SK-N-SH (cell line): ENCODE data around the gene SLC16A12. TPM values are rescaled to one million over a fixed set of nuclear protein-coding genes. Genes with fewer than 3 reads are reported as not detected.

ENCODE experiments used
- CTCF ChIA-PET: fragments of 300-600, 350-600 bp; formaldehyde crosslinking; extraction: SDS; loops from one replicate; lab custom pipeline; 2021; lab: Yijun Ruan, JAX
- POLR2A ChIA-PET: fragments of 350-600 bp; sonication (Branson Sonifier 250); formaldehyde crosslinking; extraction: SDS; loops from one replicate; lab custom pipeline; 2020; ENCODE audit warnings: antibody characterized with exemption, inconsistent platforms; lab: Yijun Ruan, JAX
- DNase-seq: peaks from one replicate; pipeline ENCODE4 v3.0.0; 2012
- H2AFZ ChIP-seq: fragments of 200-600 bp; sonication (generic); 2 replicates; pipeline ENCODE4 v1.8.1; 2016; ENCODE audit warnings: antibody characterized with exemption, mild to moderate bottlenecking, low read depth
- H3F3A ChIP-seq: fragments of 200-600 bp; sonication (generic); replicated peaks from 2 replicates; pipeline ENCODE3; 2016; ENCODE audit warnings: antibody characterized with exemption, mild to moderate bottlenecking; ENCODE audit not compliant: insufficient read depth
- H3K27ac ChIP-seq, 2 experiments: fragments of 200-500 bp in 1 of 2; fragments of 200-600 bp in 1 of 2; sonication (Bioruptor generic) in 1 of 2; sonication (generic), shearing (Covaris generic) in 1 of 2; 2 replicates each; pipeline versions ENCODE4 v1.5.1 to v1.6.1; 2014 to 2016; ENCODE audit warnings: low read depth in 2 of 2, inconsistent platforms in 1 of 2, low read length in 1 of 2, mild to moderate bottlenecking in 1 of 2, mixed read lengths in 1 of 2
- H3K27me3 ChIP-seq: fragments of 200-600 bp; sonication (generic), shearing (Covaris generic); 2 replicates; pipeline ENCODE4 v1.6.1; 2016; ENCODE audit warnings: mixed run types; ENCODE audit not compliant: insufficient read depth
- H3K36me3 ChIP-seq, 2 experiments: fragments of 200-500 bp in 1 of 2; fragments of 200-600 bp in 1 of 2; sonication (Bioruptor generic) in 1 of 2; sonication (generic) in 1 of 2; replicated peaks in 1 of 2; 2 replicates each; pipeline versions ENCODE3 to v1.5.1; 2014 to 2016; ENCODE audit warnings: low read length in 1 of 2, mild to moderate bottlenecking in 1 of 2; ENCODE audit not compliant: insufficient read depth in 2 of 2, control insufficient read depth in 1 of 2
- H3K4me1 ChIP-seq, 2 experiments: fragments of 200-500 bp in 1 of 2; fragments of 200-600 bp in 1 of 2; sonication (Bioruptor generic) in 1 of 2; sonication (generic), shearing (Covaris generic) in 1 of 2; 2 replicates each; pipeline versions ENCODE4 v1.5.1 to v1.6.1; 2014 to 2016; ENCODE audit warnings: low read depth in 1 of 2, low read length in 1 of 2, mixed run types in 1 of 2; ENCODE audit not compliant: insufficient read depth in 2 of 2, control insufficient read depth in 1 of 2
- H3K4me2 ChIP-seq: fragments of 200-600 bp; sonication (generic), shearing (Covaris generic); 2 replicates; pipeline ENCODE4 v1.6.1; 2017; ENCODE audit warnings: mixed run types
- H3K4me3 ChIP-seq, 2 experiments: fragments of 200-500 bp in 1 of 2; fragments of 200-600 bp in 1 of 2; sonication (Bioruptor generic) in 1 of 2; sonication (generic), shearing (Covaris generic) in 1 of 2; 2 replicates each; pipeline versions ENCODE4 v1.5.1 to v1.8.1; 2014 to 2016; ENCODE audit warnings: low read depth in 2 of 2, inconsistent platforms in 1 of 2, low read length in 1 of 2, mild to moderate bottlenecking in 1 of 2, mixed read lengths in 1 of 2, moderate library complexity in 1 of 2
- H3K79me2 ChIP-seq: fragments of 200-600 bp; sonication (generic); 2 replicates; pipeline ENCODE4 v1.8.1; 2017; ENCODE audit warnings: mild to moderate bottlenecking; ENCODE audit not compliant: insufficient read depth
- H3K9ac ChIP-seq: fragments of 200-600 bp; sonication (generic); 2 replicates; pipeline ENCODE4 v1.6.1; 2017; ENCODE audit warnings: mixed run types
- H3K9me2 ChIP-seq: fragments of 200-600 bp; sonication (generic); 2 replicates; pipeline ENCODE4 v1.6.1; 2017; ENCODE audit warnings: mixed run types
- H3K9me3 ChIP-seq: fragments of 200-600 bp; sonication (generic); 2 replicates; pipeline ENCODE4 v1.6.1; 2017; ENCODE audit warnings: mixed run types, mild to moderate bottlenecking, moderate library complexity
- H4K20me1 ChIP-seq: fragments of 200-600 bp; sonication (generic); 2 replicates; pipeline ENCODE4 v1.6.1; 2017; ENCODE audit warnings: mild to moderate bottlenecking, mixed run types; ENCODE audit not compliant: insufficient read depth
- CHD2 ChIP-seq: fragments of 150-350 bp; IDR thresholded peaks from 2 replicates; pipeline ENCODE4 v1.6.1; 2018; ENCODE audit warnings: low read length; ENCODE audit not compliant: partially characterized antibody
- ELF1 ChIP-seq: IDR thresholded peaks from 2 replicates; pipeline ENCODE4 v1.4.0; 2012
- EZH2phosphoT487 ChIP-seq: fragments of 200-600 bp; sonication (generic); IDR thresholded peaks from 2 replicates; pipeline ENCODE4 v1.6.1; 2017; ENCODE audit warnings: low read depth, mixed run types, mild to moderate bottlenecking, antibody characterized with exemption, moderate library complexity, borderline replicate concordance
- FOXJ3 ChIP-seq: sonication (generic); formaldehyde crosslinking; IDR thresholded peaks from 2 replicates; pipeline ENCODE4 v1.5.1; 2020; ENCODE audit warnings: mild to moderate bottlenecking, missing genetic modification reagents
- FOXM1 ChIP-seq: IDR thresholded peaks from 2 replicates; pipeline ENCODE4 v1.4.0; 2012; ENCODE audit warnings: low read depth, mild to moderate bottlenecking
- GABPA ChIP-seq: IDR thresholded peaks from 2 replicates; pipeline ENCODE4 v1.4.0; 2012; ENCODE audit warnings: low read depth, mild to moderate bottlenecking
- MEF2A ChIP-seq: IDR thresholded peaks from 2 replicates; pipeline ENCODE4 v1.4.0; 2012; ENCODE audit warnings: low read depth, borderline replicate concordance
- MXI1 ChIP-seq: IDR thresholded peaks from 2 replicates; pipeline ENCODE4 v1.6.1; 2012; ENCODE audit warnings: mild to moderate bottlenecking, low read depth, low read length, improper control_type of control experiment
- NFIC ChIP-seq: IDR thresholded peaks from 2 replicates; pipeline ENCODE4 v1.4.0; 2012; ENCODE audit warnings: borderline replicate concordance
- NRF1 ChIP-seq: IDR thresholded peaks from 2 replicates; pipeline ENCODE4 v1.6.1; 2012; ENCODE audit warnings: low read depth, mild to moderate bottlenecking, low read length
- POLR2AphosphoS5 ChIP-seq: IDR thresholded peaks from 2 replicates; pipeline ENCODE4 v1.6.1; 2012; ENCODE audit warnings: low read depth, low read length
- RAD21 ChIP-seq: IDR thresholded peaks from 2 replicates; pipeline ENCODE4 v1.6.1; 2012; ENCODE audit warnings: mild to moderate bottlenecking, low read length
- RCOR1 ChIP-seq: fragments of 150-350 bp; IDR thresholded peaks from 2 replicates; pipeline ENCODE4 v1.6.1; 2017; ENCODE audit warnings: antibody characterized with exemption, low read length
- RFX5 ChIP-seq: IDR thresholded peaks from 2 replicates; pipeline ENCODE4 v1.6.1; 2012; ENCODE audit warnings: mild to moderate bottlenecking, improper control_type of control experiment, low read length
- SIN3A ChIP-seq: IDR thresholded peaks from 2 replicates; pipeline ENCODE4 v1.6.1; 2012; ENCODE audit warnings: low read depth, mild to moderate bottlenecking, low read length, moderate library complexity, borderline replicate concordance
- SMC3 ChIP-seq: IDR thresholded peaks from 2 replicates; pipeline ENCODE4 v1.6.1; 2012; ENCODE audit warnings: low read depth, low read length, improper control_type of control experiment
- TCF12 ChIP-seq: IDR thresholded peaks from 2 replicates; pipeline ENCODE4 v1.4.0; 2012
- TEAD4 ChIP-seq: IDR thresholded peaks from 2 replicates; pipeline ENCODE4 v1.4.0; 2012; ENCODE audit warnings: mild to moderate bottlenecking, borderline replicate concordance; ENCODE audit not compliant: insufficient read depth
- YY1 ChIP-seq: IDR thresholded peaks from 2 replicates; pipeline ENCODE4 v1.4.0; 2012; ENCODE audit warnings: low read depth, mild to moderate bottlenecking
- WGBS: methylation state at CpG from one replicate; pipeline ENCODE4 v1.1.6; 2017; ENCODE audit warnings: low lambda C conversion rate; 5-methylcytosine and 5-hydroxymethylcytosine counted together
- polyA plus RNA-seq, 3 experiments: library from polyadenylated mRNA; depleted of rRNA; stranded (reverse); fragments of >200 nt; gene quantifications; 2 replicates each; pipeline ENCODE4 v1.2.3, GENCODE V29; 2012
- TF ChIP-seq, protein P1 (sequence below): fragments of 150-350 bp; IDR thresholded peaks from 2 replicates; pipeline ENCODE4 v1.6.1; 2017; ENCODE audit warnings: antibody characterized with exemption, low read length, low read depth, borderline replicate concordance
- TF ChIP-seq, protein P2 (sequence below): IDR thresholded peaks from 2 replicates; pipeline ENCODE4 v1.4.0; 2012; ENCODE audit warnings: low read depth
- TF ChIP-seq, protein P3 (sequence below): IDR thresholded peaks from 2 replicates; pipeline ENCODE4 v1.4.0; 2012; ENCODE audit warnings: low read depth, borderline replicate concordance
- TF ChIP-seq, protein P4 (sequence below): fragments of 200-600 bp; sonication (generic); IDR thresholded peaks from 2 replicates; pipeline ENCODE4 v1.6.1; 2017; ENCODE audit warnings: antibody characterized with exemption, mild to moderate bottlenecking, moderate library complexity

SLC16A12 gene
- polyA plus RNA-seq, 1 of the 3 experiments (the other 2 are of a cell fraction) = 0.13 TPM

DNA sequence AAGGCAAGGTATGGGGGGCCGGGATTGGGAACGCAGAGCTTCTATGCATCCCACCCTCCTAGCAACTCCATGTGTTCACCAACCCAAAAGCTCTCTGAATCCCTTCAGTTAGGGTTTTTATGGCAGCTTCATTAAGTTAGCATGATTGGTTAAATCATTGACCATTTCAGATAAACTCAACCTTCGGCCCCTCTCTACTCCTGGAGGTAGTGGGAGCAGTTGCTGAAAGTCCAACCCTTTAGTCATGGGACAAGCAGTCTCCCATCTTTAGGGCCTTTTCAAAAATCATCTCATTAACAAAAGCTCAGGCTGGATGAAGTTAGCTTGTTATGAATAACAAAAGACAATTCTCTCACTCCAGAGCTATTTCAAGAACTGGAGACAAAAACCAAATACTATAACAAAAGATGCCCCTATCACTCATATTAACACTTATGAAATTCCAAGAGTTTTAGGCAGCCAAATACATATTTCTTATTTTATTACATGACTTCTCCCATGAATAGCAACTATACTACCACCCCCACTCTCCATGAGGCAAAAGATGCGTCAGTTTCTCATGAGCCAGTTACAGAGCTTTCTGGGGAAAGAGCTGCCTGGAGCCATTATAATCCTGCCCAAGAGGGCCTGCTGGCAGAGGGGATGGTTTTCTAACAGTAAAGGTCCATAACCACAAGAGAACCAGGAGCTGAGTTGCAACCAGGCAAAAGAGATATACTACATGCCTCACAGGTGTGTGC, 44.6 kb downstream of the SLC16A12 start:
- Histone ChIP-seq H4K20me1 (no peaks in the 10 kb centered on the region), H3K9me3 (no peaks in the 10 kb centered on the region), H3F3A (no peaks in the 10 kb centered on the region), H2AFZ (no peak overlapping the region), H3K9ac (no peak overlapping the region), H3K27me3 (no peaks in the 10 kb centered on the region), H3K36me3 (no peaks in the 10 kb centered on the region), H3K4me1 (peaks cover 0 to 3% of the 10 kb centered on the region in 2 experiments; a peak in 1 of 4 replicates), H3K27ac (no peak overlapping the region), H3K4me3 (no peak overlapping the region), H3K9me2 (no peaks in the 10 kb centered on the region), H3K4me2 (no peak overlapping the region), H3K79me2 (no peaks in the 10 kb centered on the region)
- CTCF ChIA-PET = interaction anchor here (0.8 kb wide), 1 partner anchor 10 kb away, joined by 3 read pairs; no protein-coding TSS in a partner anchor
- WGBS = 98% methylated on average over 4 of the region's 4 CpGs
- DNase-seq = no peak
- TF ChIP-seq FOXJ3 (CRISPR knock-in tag) (no peak), NRF1 (no peak), EZH2phosphoT487 (no peak), FOXM1 (no peak), TEAD4 (no peak), SMC3 (no peak), RFX5 (no peak), POLR2AphosphoS5 (no peak), MEF2A (no peak), RCOR1 (no peak), SIN3A (no peak)
- TF ChIP-seq, protein P1, sequence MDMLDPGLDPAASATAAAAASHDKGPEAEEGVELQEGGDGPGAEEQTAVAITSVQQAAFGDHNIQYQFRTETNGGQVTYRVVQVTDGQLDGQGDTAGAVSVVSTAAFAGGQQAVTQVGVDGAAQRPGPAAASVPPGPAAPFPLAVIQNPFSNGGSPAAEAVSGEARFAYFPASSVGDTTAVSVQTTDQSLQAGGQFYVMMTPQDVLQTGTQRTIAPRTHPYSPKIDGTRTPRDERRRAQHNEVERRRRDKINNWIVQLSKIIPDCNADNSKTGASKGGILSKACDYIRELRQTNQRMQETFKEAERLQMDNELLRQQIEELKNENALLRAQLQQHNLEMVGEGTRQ = no peak
- TF ChIP-seq, protein P2, sequence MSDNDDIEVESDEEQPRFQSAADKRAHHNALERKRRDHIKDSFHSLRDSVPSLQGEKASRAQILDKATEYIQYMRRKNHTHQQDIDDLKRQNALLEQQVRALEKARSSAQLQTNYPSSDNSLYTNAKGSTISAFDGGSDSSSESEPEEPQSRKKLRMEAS = no peak
- POLR2A ChIA-PET = no interaction called here

DNA sequence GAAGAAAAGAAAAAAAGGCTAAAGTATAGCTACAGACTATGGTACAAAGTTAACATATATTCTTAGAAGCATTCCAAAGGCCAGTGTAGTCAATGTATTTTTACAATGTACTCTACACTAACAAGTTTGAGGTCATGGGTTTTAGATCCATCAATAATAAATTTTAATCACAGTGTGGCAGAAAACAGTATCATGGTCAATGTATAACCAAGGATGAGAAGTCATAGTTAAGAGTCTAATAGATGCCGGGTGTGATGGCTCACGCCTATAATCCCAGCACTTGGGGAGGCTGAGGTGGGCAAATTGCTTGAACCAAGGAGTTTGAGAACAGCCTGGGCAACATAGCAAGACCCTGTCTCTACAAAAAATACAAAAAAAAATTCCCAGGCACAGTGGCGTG, 53.1 kb downstream of the SLC16A12 start:
- H3K36me3 ChIP-seq = no peaks in the 10 kb centered on the region
- no peaks in the 10 kb centered on the region for H3K79me2 ChIP-seq
- ChIA-PET POLR2A (no interaction called here), CTCF (no interaction called here)
- H3K27me3 ChIP-seq = no peaks in the 10 kb centered on the region
- H3K27ac ChIP-seq = peak overlapping the region in 1 of 2 experiments; percentile 85; a peak in 2 of 4 replicates
- H3F3A ChIP-seq = peaks cover 17% of the 10 kb centered on the region
- no peak overlapping the region for H3K4me3 ChIP-seq
- peak overlapping the region; percentile 22; the same call in 1 of the 2 replicates for H3K9ac ChIP-seq
- 93% methylated on average over 3 of the region's 3 CpGs for WGBS
- peaks cover 0 to 40% of the 10 kb centered on the region in 2 experiments; a peak in 2 of 4 replicates for H3K4me1 ChIP-seq
- H2AFZ ChIP-seq = no peak overlapping the region
- H3K9me2 ChIP-seq = no peaks in the 10 kb centered on the region
- peak overlapping the region; percentile 18; the same call in 1 of the 2 replicates for H3K4me2 ChIP-seq
- DNase-seq = no peak
- H4K20me1 ChIP-seq = no peaks in the 10 kb centered on the region
- no peaks in the 10 kb centered on the region for H3K9me3 ChIP-seq
- no peak for TF ChIP-seq NFIC
- TF ChIP-seq, protein P2 = no peak
- TF ChIP-seq, protein P3, sequence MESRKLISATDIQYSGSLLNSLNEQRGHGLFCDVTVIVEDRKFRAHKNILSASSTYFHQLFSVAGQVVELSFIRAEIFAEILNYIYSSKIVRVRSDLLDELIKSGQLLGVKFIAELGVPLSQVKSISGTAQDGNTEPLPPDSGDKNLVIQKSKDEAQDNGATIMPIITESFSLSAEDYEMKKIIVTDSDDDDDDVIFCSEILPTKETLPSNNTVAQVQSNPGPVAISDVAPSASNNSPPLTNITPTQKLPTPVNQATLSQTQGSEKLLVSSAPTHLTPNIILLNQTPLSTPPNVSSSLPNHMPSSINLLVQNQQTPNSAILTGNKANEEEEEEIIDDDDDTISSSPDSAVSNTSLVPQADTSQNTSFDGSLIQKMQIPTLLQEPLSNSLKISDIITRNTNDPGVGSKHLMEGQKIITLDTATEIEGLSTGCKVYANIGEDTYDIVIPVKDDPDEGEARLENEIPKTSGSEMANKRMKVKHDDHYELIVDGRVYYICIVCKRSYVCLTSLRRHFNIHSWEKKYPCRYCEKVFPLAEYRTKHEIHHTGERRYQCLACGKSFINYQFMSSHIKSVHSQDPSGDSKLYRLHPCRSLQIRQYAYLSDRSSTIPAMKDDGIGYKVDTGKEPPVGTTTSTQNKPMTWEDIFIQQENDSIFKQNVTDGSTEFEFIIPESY = no peak
- TF ChIP-seq SMC3 = no peak
- no peak for TF ChIP-seq CHD2
- no peak for TF ChIP-seq MXI1
- no peak for TF ChIP-seq MEF2A
- no peak for TF ChIP-seq RAD21
- no peak for TF ChIP-seq GABPA
- TF ChIP-seq, protein P4, sequence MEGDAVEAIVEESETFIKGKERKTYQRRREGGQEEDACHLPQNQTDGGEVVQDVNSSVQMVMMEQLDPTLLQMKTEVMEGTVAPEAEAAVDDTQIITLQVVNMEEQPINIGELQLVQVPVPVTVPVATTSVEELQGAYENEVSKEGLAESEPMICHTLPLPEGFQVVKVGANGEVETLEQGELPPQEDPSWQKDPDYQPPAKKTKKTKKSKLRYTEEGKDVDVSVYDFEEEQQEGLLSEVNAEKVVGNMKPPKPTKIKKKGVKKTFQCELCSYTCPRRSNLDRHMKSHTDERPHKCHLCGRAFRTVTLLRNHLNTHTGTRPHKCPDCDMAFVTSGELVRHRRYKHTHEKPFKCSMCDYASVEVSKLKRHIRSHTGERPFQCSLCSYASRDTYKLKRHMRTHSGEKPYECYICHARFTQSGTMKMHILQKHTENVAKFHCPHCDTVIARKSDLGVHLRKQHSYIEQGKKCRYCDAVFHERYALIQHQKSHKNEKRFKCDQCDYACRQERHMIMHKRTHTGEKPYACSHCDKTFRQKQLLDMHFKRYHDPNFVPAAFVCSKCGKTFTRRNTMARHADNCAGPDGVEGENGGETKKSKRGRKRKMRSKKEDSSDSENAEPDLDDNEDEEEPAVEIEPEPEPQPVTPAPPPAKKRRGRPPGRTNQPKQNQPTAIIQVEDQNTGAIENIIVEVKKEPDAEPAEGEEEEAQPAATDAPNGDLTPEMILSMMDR = no peak
- no peak for TF ChIP-seq ELF1
- TF ChIP-seq YY1 = no peak
- TF ChIP-seq TCF12 = no peak
- TF ChIP-seq TEAD4 = no peak
